Fibroblast of pulmonary artery (primary cell): ENCODE results near the gene MAML2.

Source experiments
- DNase-seq: peaks from one replicate; pipeline ENCODE4 v3.0.0-alpha.2; 2010; ENCODE audit warnings: low read depth
- H3K4me3 ChIP-seq: replicated peaks from 2 replicates; pipeline ENCODE4 v1.5.1; 2011; ENCODE audit warnings: low read depth, mild to moderate bottlenecking, control low read depth, low read length, moderate library complexity
- CTCF ChIP-seq: IDR thresholded peaks from 2 replicates; pipeline ENCODE4 v1.5.1; 2011; ENCODE audit warnings: mild to moderate bottlenecking, control low read depth, low read length, inconsistent platforms; ENCODE audit errors: missing control alignments

Gene MAML2

DNA sequence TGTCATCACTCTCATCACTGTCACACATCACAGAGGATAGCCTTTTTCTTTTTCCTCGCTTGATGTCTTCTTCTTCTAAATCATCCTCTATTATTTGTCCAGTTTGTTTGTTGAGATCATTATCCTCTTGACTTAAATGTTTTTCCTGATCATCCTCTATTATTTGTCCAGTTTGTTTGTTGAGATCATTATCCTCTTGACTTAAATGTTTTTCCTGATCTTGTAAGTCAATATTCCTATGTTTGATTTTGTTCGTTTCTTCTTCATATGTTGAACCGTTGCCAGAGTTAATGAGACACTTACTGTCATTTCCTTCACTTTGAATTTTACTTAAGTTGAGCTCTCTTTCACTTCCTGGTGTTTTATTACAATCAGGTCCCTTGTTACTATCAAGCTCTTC is 41.2 kb upstream of the MAML2 start:
- no peak for DNase-seq
- H3K4me3 ChIP-seq = no peak overlapping the region
- TF ChIP-seq CTCF = no peak

- TF ChIP-seq CTCF = no peak
- DNase-seq = no peak
- H3K4me3 ChIP-seq = no peak overlapping the region
Measured at GRCh38 chr11:96376796-96377195, 33.8 kb upstream of the MAML2 start.

DNA sequence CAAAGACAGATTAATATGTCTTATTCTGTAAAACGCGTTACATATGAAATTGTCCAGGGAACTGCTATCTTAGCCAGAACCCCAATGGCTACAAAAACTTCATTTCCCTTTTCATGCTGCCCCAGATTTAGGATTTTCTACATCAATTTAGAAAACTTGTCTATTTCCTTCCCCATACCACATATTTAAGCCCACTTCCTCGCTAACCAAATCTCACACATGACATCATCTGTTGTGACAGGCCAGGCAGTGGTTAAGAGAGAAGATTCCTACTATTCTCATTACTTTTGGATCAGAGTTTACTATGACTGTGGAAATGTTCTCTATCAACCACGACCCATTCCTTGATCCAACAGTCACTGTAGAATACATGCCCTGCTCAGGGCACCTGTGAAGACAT is 30.8 kb upstream of the MAML2 start:
- no peak for TF ChIP-seq CTCF
- no peak overlapping the region for H3K4me3 ChIP-seq
- DNase-seq = no peak

- TF ChIP-seq CTCF = no peak
- H3K4me3 ChIP-seq = no peak overlapping the region
- DNase-seq = no peak
Measured at GRCh38 chr11:96367342-96367741, 24.3 kb upstream of the MAML2 start.

- H3K4me3 ChIP-seq = no peak overlapping the region
- no peak for TF ChIP-seq CTCF
- DNase-seq = no peak
Measured at GRCh38 chr11:96366024-96366423, 23.0 kb upstream of the MAML2 start.

- no peak for TF ChIP-seq CTCF
- no peak for DNase-seq
- H3K4me3 ChIP-seq = no peak overlapping the region
Measured at GRCh38 chr11:96365493-96365892, 22.5 kb upstream of the MAML2 start.

DNA sequence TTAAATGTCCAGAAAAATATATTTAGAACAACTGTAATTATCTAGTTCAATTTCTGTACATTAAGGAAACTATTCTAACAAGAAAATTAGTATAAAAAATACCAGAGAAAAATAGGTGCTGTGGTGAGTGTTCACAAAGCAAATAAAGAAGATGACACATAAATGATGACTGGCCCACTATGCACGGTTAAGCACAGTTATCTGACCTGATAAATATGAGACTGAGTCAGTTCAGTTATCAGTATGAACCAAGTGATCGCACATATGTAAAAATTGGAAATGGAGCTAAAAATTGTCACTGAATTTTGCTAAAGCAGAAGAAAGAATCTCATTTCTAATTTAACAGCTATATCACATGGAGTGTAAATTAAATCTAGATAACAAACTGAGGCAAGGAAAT is 18.8 kb upstream of the MAML2 start:
- H3K4me3 ChIP-seq = no peak overlapping the region
- no peak for TF ChIP-seq CTCF
- peak; percentile 4 for DNase-seq
